A549 (cell line): ENCODE data around the gene MTPN.

ENCODE experiments used
- MYC ChIP-seq: IDR thresholded peaks from 2 replicates; pipeline ENCODE4 v1.6.1; 2012; ENCODE audit warnings: mild to moderate bottlenecking, inconsistent platforms, low read length, improper control_type of control experiment, borderline replicate concordance
- POLR2AphosphoS2 ChIP-seq: conservative IDR thresholded peaks from 2 replicates; pipeline ENCODE4 v1.6.1; 2012; ENCODE audit warnings: low read length, improper control_type of control experiment, inconsistent platforms
- SREBF2 ChIP-seq: fragments of 450-650 bp; IDR thresholded peaks from 2 replicates; pipeline ENCODE4 v1.6.1; 2014; ENCODE audit warnings: mild to moderate bottlenecking, moderate library complexity
- TF ChIP-seq, protein P1 (sequence below): fragments of >200 bp; sonication (Bioruptor Twin); formaldehyde crosslinking; IDR thresholded peaks from 3 replicates; pipeline ENCODE4 v1.5.1; 2016

- no peak for TF ChIP-seq SREBF2
- TF ChIP-seq, protein P1, sequence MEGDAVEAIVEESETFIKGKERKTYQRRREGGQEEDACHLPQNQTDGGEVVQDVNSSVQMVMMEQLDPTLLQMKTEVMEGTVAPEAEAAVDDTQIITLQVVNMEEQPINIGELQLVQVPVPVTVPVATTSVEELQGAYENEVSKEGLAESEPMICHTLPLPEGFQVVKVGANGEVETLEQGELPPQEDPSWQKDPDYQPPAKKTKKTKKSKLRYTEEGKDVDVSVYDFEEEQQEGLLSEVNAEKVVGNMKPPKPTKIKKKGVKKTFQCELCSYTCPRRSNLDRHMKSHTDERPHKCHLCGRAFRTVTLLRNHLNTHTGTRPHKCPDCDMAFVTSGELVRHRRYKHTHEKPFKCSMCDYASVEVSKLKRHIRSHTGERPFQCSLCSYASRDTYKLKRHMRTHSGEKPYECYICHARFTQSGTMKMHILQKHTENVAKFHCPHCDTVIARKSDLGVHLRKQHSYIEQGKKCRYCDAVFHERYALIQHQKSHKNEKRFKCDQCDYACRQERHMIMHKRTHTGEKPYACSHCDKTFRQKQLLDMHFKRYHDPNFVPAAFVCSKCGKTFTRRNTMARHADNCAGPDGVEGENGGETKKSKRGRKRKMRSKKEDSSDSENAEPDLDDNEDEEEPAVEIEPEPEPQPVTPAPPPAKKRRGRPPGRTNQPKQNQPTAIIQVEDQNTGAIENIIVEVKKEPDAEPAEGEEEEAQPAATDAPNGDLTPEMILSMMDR, result no peak
- no peak for TF ChIP-seq MYC
- TF ChIP-seq POLR2AphosphoS2, result no peak
Observed at GRCh38 chr7:135960709-135961451, 16.3 kb downstream of the MTPN start.
